IMR-90 (cell line): ENCODE measurements around the gene SUCLA2. TPM values are rescaled to one million over a fixed set of nuclear protein-coding genes. Genes with fewer than 3 reads are reported as not detected.

Experiments
- ATAC-seq: fragments of 200-7000 bp; cut with Tn5 transposase; 2 replicates; pipeline ENCODE4 v1.9.1; 2020; ENCODE audit warnings: low read depth, mild to moderate bottlenecking, moderate library complexity
- BruUV-seq: library from RNA; stranded (reverse); fragments of 400-500 nt; replicated peaks from 2 replicates; lab custom pipeline; 2021; lab: Mats Ljungman, UMichigan
- CTCF ChIA-PET: fragments of 300-600 bp; formaldehyde crosslinking; extraction: SDS; loops from one replicate; lab custom pipeline; 2021; ENCODE audit warnings: antibody characterized with exemption; lab: Yijun Ruan, JAX
- POLR2A ChIA-PET: fragments of 300-600 bp; sonication (Branson Sonifier 250); formaldehyde crosslinking; loops from one replicate; lab custom pipeline; 2022; ENCODE audit warnings: antibody characterized with exemption; ENCODE audit not compliant: unreplicated experiment; lab: Charles Lee
- DNase-seq: peaks from one replicate; pipeline ENCODE4 v3.0.0; 2013
- H2AFZ ChIP-seq: replicated peaks from 2 replicates; pipeline ENCODE3; 2013; ENCODE audit warnings: low read length, mild to moderate bottlenecking; ENCODE audit not compliant: poor library complexity
- H2AK5ac ChIP-seq: 2 replicates; pipeline ENCODE4 v1.6.1; 2013; ENCODE audit warnings: low read depth, low read length, inconsistent platforms
- H2AK9ac ChIP-seq: replicated peaks from 2 replicates; pipeline ENCODE3; 2013; ENCODE audit warnings: mild to moderate bottlenecking, low read depth, low read length, moderate library complexity; ENCODE audit not compliant: poor library complexity
- H2BK120ac ChIP-seq: 2 replicates; pipeline ENCODE4 v1.6.1; 2013; ENCODE audit warnings: low read depth, low read length, inconsistent platforms
- H2BK15ac ChIP-seq: 3 replicates; pipeline ENCODE4 v1.6.1; 2013; ENCODE audit warnings: low read depth, low read length, inconsistent platforms
- H2BK20ac ChIP-seq: 2 replicates; pipeline ENCODE4 v1.6.1; 2013; ENCODE audit warnings: low read depth, mild to moderate bottlenecking, inconsistent platforms, low read length, moderate library complexity
- H2BK5ac ChIP-seq: 2 replicates; pipeline ENCODE4 v1.6.1; 2013; ENCODE audit warnings: mild to moderate bottlenecking, low read depth, low read length, inconsistent platforms; ENCODE audit not compliant: poor library complexity, severe bottlenecking
- H3K14ac ChIP-seq: replicated peaks from 2 replicates; pipeline ENCODE4 v1.6.1; 2013; ENCODE audit warnings: low read depth, low read length, inconsistent platforms
- H3K18ac ChIP-seq: 2 replicates; pipeline ENCODE4 v1.6.1; 2013; ENCODE audit warnings: low read depth, low read length, control low read depth
- H3K23ac ChIP-seq: 2 replicates; pipeline ENCODE4 v1.6.1; 2013; ENCODE audit warnings: low read depth, low read length, inconsistent platforms
- H3K27ac ChIP-seq: 2 replicates; pipeline ENCODE4 v1.5.1; 2013; ENCODE audit warnings: mild to moderate bottlenecking, control low read depth, low read length; ENCODE audit not compliant: insufficient read depth
- H3K27me3 ChIP-seq: 2 replicates; pipeline ENCODE4 v1.6.1; 2013; ENCODE audit warnings: low read length; ENCODE audit not compliant: control insufficient read depth, insufficient read depth
- H3K36me3 ChIP-seq: 2 replicates; pipeline ENCODE4 v1.6.1; 2013; ENCODE audit warnings: low read length, mixed read lengths; ENCODE audit not compliant: control insufficient read depth, insufficient read depth
- H3K4ac ChIP-seq: 2 replicates; pipeline ENCODE4 v1.6.1; 2013; ENCODE audit warnings: low read depth, low read length, inconsistent platforms
- H3K4me1 ChIP-seq: 2 replicates; pipeline ENCODE4 v1.6.1; 2013; ENCODE audit warnings: low read length, mixed read lengths; ENCODE audit not compliant: control insufficient read depth, insufficient read depth
- H3K4me2 ChIP-seq: 2 replicates; pipeline ENCODE4 v1.6.1; 2013; ENCODE audit warnings: low read depth, mild to moderate bottlenecking, control low read depth, low read length, moderate library complexity
- H3K4me3 ChIP-seq: 2 replicates; pipeline ENCODE4 v1.5.1; 2013; ENCODE audit warnings: low read depth, mild to moderate bottlenecking, control low read depth, low read length, moderate library complexity; ENCODE audit not compliant: insufficient read depth
- H3K56ac ChIP-seq: 2 replicates; pipeline ENCODE4 v1.6.1; 2013; ENCODE audit warnings: low read length, inconsistent platforms; ENCODE audit not compliant: insufficient read depth; ENCODE audit errors: extremely low read depth
- H3K79me1 ChIP-seq, 2 experiments: 2 replicates each; pipeline ENCODE4 v1.6.1; 2013; ENCODE audit warnings: low read length in 2 of 2, inconsistent platforms in 1 of 2, low read depth in 1 of 2
- H3K9ac ChIP-seq: 2 replicates; pipeline ENCODE4 v1.6.1; 2013; ENCODE audit warnings: low read depth, low read length, control low read depth
- H3K9me1 ChIP-seq: 2 replicates; pipeline ENCODE4 v1.6.1; 2013; ENCODE audit warnings: low read length, inconsistent platforms; ENCODE audit not compliant: insufficient read depth
- H3K9me3 ChIP-seq: 2 replicates; pipeline ENCODE4 v1.6.1; 2013; ENCODE audit warnings: low read length; ENCODE audit not compliant: control insufficient read depth, insufficient read depth
- H4K20me1 ChIP-seq: 2 replicates; pipeline ENCODE4 v1.6.1; 2013; ENCODE audit warnings: low read length, inconsistent platforms; ENCODE audit not compliant: insufficient read depth
- H4K5ac ChIP-seq: 2 replicates; pipeline ENCODE4 v1.6.1; 2013; ENCODE audit warnings: mild to moderate bottlenecking, low read depth, low read length, control low read depth
- H4K8ac ChIP-seq, 2 experiments: 2 replicates each; pipeline ENCODE4 v1.6.1; 2013; ENCODE audit warnings: low read depth in 2 of 2, low read length in 2 of 2, control low read depth in 1 of 2, inconsistent platforms in 1 of 2
- H4K91ac ChIP-seq: 2 replicates; pipeline ENCODE4 v1.6.1; 2013; ENCODE audit warnings: low read depth, low read length, inconsistent platforms; ENCODE audit not compliant: insufficient read depth
- BHLHE40 ChIP-seq: fragments of 150-350 bp; IDR thresholded peaks from 2 replicates; pipeline ENCODE4 v1.6.1; 2016; ENCODE audit warnings: mild to moderate bottlenecking, low read depth, low read length
- CEBPB ChIP-seq: IDR thresholded peaks from 2 replicates; pipeline ENCODE4 v1.6.1; 2012; ENCODE audit warnings: low read depth, low read length, improper control_type of control experiment
- CHD1 ChIP-seq: IDR thresholded peaks from 2 replicates; pipeline ENCODE4 v1.6.1; 2012; ENCODE audit warnings: low read depth, low read length, improper control_type of control experiment
- CTCF ChIP-seq: conservative IDR thresholded peaks from 2 replicates; pipeline ENCODE4 v1.5.1; 2012; ENCODE audit warnings: mild to moderate bottlenecking, low read depth, low read length, improper control_type of control experiment
- ELK1 ChIP-seq: fragments of 150-350 bp; IDR thresholded peaks from 2 replicates; pipeline ENCODE4 v1.6.1; 2016; ENCODE audit warnings: low read depth, mild to moderate bottlenecking, low read length, moderate library complexity, borderline replicate concordance
- FOS ChIP-seq: fragments of 150-350 bp; IDR thresholded peaks from 2 replicates; pipeline ENCODE4 v1.6.1; 2016; ENCODE audit warnings: low read depth, low read length
- MAFK ChIP-seq: IDR thresholded peaks from 2 replicates; pipeline ENCODE4 v1.6.1; 2012; ENCODE audit warnings: low read depth, low read length, improper control_type of control experiment
- MAZ ChIP-seq: IDR thresholded peaks from 2 replicates; pipeline ENCODE4 v1.6.1; 2012; ENCODE audit warnings: low read depth, mild to moderate bottlenecking, low read length, improper control_type of control experiment, moderate library complexity, borderline replicate concordance
- MXI1 ChIP-seq: IDR thresholded peaks from 2 replicates; pipeline ENCODE4 v1.6.1; 2012; ENCODE audit warnings: low read depth, mild to moderate bottlenecking, low read length, moderate library complexity, borderline replicate concordance
- NFE2L2 ChIP-seq: fragments of 150-350 bp; IDR thresholded peaks from 2 replicates; pipeline ENCODE4 v1.6.1; 2016; ENCODE audit warnings: low read depth, mild to moderate bottlenecking, low read length
- POLR2A ChIP-seq: IDR thresholded peaks from 2 replicates; pipeline ENCODE4 v1.6.1; 2012; ENCODE audit warnings: mild to moderate bottlenecking, low read depth, low read length
- RAD21 ChIP-seq: IDR thresholded peaks from 2 replicates; pipeline ENCODE4 v1.6.1; 2012; ENCODE audit warnings: low read length, improper control_type of control experiment
- RCOR1 ChIP-seq: IDR thresholded peaks from 2 replicates; pipeline ENCODE4 v1.6.1; 2012; ENCODE audit warnings: mild to moderate bottlenecking, low read length, improper control_type of control experiment; ENCODE audit not compliant: insufficient replicate concordance
- RFX5 ChIP-seq: IDR thresholded peaks from 2 replicates; pipeline ENCODE4 v1.8.0; 2012; ENCODE audit warnings: low read depth, mild to moderate bottlenecking, low read length, moderate library complexity
- SMC3 ChIP-seq: fragments of 150-350 bp; IDR thresholded peaks from 2 replicates; pipeline ENCODE4 v1.6.1; 2016; ENCODE audit warnings: low read depth, mild to moderate bottlenecking, antibody characterized with exemption, low read length, moderate library complexity
- WGBS, 2 experiments: methylation state at CpG; one replicate each; pipeline versions ENCODE4 v1.1.5 to v1.1.7; 2013; ENCODE audit warnings: missing lambda C conversion rate in 2 of 2; ENCODE audit not compliant: insufficient read length in 1 of 2; ENCODE audit errors: extremely low coverage in 2 of 2; 5-methylcytosine and 5-hydroxymethylcytosine counted together
- dilution Hi-C: fragments of 300-500 bp; cut with HindIII; formaldehyde crosslinking; loops from one replicate; pipeline ENCODE4 v1.14.3; 2018; ENCODE audit warnings: low sequenced_read_pairs; ENCODE audit not compliant: unreplicated experiment
- in situ Hi-C: fragments of 300-500 bp; cut with MboI; formaldehyde crosslinking; loops from 3 replicates; pipeline ENCODE4 v1.14.3; 2019; ENCODE audit warnings: low sequenced_read_pairs, inconsistent platforms, mixed read lengths
- intact Hi-C: fragments of 100-400 bp; cut with micrococcal nuclease; formaldehyde crosslinking; loops from 2 replicates; pipeline ENCODE4 v1.10.0; 2022
- polyA plus RNA-seq, 3 experiments: library from polyadenylated mRNA; depleted of rRNA; stranded (reverse); fragments of >200 nt; gene quantifications; 2 replicates each; pipeline ENCODE4 v1.2.3, GENCODE V29; 2012; ENCODE audit warnings: low replicate concordance in 1 of 3
- total RNA-seq: library from RNA; depleted of rRNA; stranded (reverse); fragments of >200 nt; gene quantifications from 2 replicates; pipeline ENCODE4 v1.2.3, GENCODE V29; 2012
- TF ChIP-seq, protein P1 (sequence below): fragments of 150-350 bp; IDR thresholded peaks from 2 replicates; pipeline ENCODE4 v1.6.1; 2017; ENCODE audit warnings: mild to moderate bottlenecking, antibody characterized with exemption, low read length, low read depth

SUCLA2 gene
- total and polyA plus RNA-seq, 2 of the 4 experiments (the other 2 are of a cell fraction), result 31.5 to 36.1 TPM

- in situ Hi-C loops (no loop called here), intact Hi-C loops (no loop called here), dilution Hi-C loops (no loop called here)
- ATAC-seq, result peak; percentile 21; the same call in 1 of the 2 replicates
- Histone ChIP-seq H4K20me1 (no peaks in the 10 kb centered on the region), H2AFZ (peak overlapping the region; percentile 67), H2BK120ac (peak overlapping the region; percentile 72; the same call in 1 of the 2 replicates), H3K9me1 (no peaks in the 10 kb centered on the region), H3K4me2 (peak overlapping the region; percentile 63), H3K9me3 (no peaks in the 10 kb centered on the region), H3K79me1 (no peaks in the 10 kb centered on the region), H2AK5ac (no peak overlapping the region; the same call in 1 of the 2 replicates), H3K27me3 (no peaks in the 10 kb centered on the region), H4K8ac (peak overlapping the region; percentile 15 to 23; a peak in 2 of 4 replicates), H2BK5ac (no peak overlapping the region), H3K56ac (no peak overlapping the region), H3K14ac (peak overlapping the region; percentile 84; the same call in 1 of the 2 replicates), H2AK9ac (peak overlapping the region; percentile 51), H3K36me3 (no peaks in the 10 kb centered on the region), H3K9ac (no peak overlapping the region), H3K4me1 (0 out of 2 replicates have a peak, but pooled peaks cover 2% of the 10 kb centered on the region), H3K27ac (no peak overlapping the region), H2BK20ac (peak overlapping the region; percentile 38; the same call in 1 of the 2 replicates), H4K91ac (no peak overlapping the region), H3K23ac (no peak overlapping the region), H2BK15ac (peak overlapping the region; percentile 76; the same call in 1 of the 3 replicates), H3K4me3 (peak overlapping the region; percentile 7; the same call in 1 of the 2 replicates), H3K4ac (peak overlapping the region; percentile 34; the same call in 1 of the 2 replicates), H3K18ac (no peak overlapping the region; the same call in 1 of the 2 replicates), H4K5ac (no peak overlapping the region)
- WGBS, 2 experiments, result 98% methylated on average over 7 of the region's 13 CpGs; no CpG with 5 or more reads in 1 of the 2 experiments
- POLR2A ChIA-PET, result no interaction called here
- no TSS peak for BruUV-seq
- DNase-seq, result no peak
- TF ChIP-seq POLR2A (no peak), MAFK (no peak), MXI1 (no peak), NFE2L2 (no peak), CHD1 (no peak), FOS (no peak), CEBPB (no peak), SMC3 (no peak), CTCF (no peak), RCOR1 (no peak), ELK1 (no peak), BHLHE40 (no peak), RFX5 (no peak), RAD21 (no peak), MAZ (no peak)
- TF ChIP-seq, protein P1, sequence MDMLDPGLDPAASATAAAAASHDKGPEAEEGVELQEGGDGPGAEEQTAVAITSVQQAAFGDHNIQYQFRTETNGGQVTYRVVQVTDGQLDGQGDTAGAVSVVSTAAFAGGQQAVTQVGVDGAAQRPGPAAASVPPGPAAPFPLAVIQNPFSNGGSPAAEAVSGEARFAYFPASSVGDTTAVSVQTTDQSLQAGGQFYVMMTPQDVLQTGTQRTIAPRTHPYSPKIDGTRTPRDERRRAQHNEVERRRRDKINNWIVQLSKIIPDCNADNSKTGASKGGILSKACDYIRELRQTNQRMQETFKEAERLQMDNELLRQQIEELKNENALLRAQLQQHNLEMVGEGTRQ, result no peak
- CTCF ChIA-PET, result interaction anchor here (0.6 kb wide), 1 partner anchor 1010 kb away, joined by 3 read pairs; no protein-coding TSS in a partner anchor
These were observed 96.8 kb downstream of the SUCLA2 start for GRCh38 chr13:47904241-47904640.
